ENCODE measurements around the gene CCDC33. TPM values are rescaled to one million over a fixed set of nuclear protein-coding genes. Genes with fewer than 3 reads are reported as not detected.
A peak's percentile ranks its signal among the peaks of the same experiment; 100 is the strongest.

The CCDC33 gene
- total and polyA plus RNA-seq, 2 donors, result 0.39 to 1.4 TPM

DNA sequence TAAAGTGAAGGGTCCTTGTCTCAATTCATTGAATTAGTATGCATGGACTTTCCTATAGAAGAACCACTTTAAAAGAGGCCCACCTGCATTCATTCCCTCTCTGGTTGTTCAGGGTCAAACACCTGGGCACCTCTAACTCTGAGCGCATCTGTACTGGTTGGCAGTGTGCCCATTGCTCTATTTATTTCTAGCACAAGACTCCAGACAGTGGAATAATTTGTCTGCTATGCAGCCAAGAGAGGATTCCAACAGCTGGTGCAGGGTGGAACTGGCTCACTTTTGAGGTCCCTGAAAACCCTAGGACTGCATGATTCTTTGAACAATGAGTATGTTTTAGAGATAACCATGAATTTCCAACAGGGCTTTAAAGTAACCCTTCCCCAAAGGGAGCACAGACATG, 57.9 kb downstream of the CCDC33 start:
- 96% methylated on average over 1 of the region's 1 CpG for WGBS
- Histone ChIP-seq H3K27me3 (ENCODE audit: control insufficient read depth in 2 of 2, insufficient read depth in 1 of 2, low read length in 1 of 2) (peaks cover 0 to 33% of the 10 kb centered on the region in 2 donors), H3K9me3 (ENCODE audit: control insufficient read depth in 2 of 2, insufficient read depth in 1 of 2, low read length in 1 of 2) (no peaks in the 10 kb centered on the region), H3K4me1 (ENCODE audit: control insufficient read depth in 2 of 2, insufficient read depth in 2 of 2, low read length in 2 of 2) (no peaks in the 10 kb centered on the region), H3K36me3 (ENCODE audit: control insufficient read depth in 2 of 2, insufficient read depth in 2 of 2, low read length in 1 of 2) (no peaks in the 10 kb centered on the region), H3K27ac (ENCODE audit: low read depth in 1 of 2, low read length in 1 of 2) (no peak overlapping the region), H3K4me3 (ENCODE audit: low read length in 2 of 2) (no peak overlapping the region)
- no peak for DNase-seq (ENCODE audit: low read depth in 6 of 9, low spot score in 9 of 9)

DNA sequence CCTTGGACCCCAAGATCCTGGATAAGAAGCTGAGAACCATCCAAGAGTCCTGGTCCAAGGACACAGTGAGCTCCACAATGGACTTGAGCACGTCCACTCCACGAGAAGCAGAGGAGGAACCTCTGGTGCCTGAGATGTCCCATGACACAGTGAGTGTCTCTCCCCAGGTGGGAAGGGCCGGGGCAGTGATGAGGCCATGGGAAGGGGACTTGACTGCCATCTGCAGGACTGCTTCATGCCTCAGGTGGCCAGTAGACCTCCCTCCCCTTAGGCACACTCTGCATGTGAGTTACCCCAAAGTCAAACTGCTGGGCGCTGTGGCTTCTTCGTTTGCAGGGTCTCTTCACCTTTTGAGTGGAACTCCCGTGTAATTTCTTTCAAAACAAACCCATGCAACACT, 59.7 kb downstream of the CCDC33 start:
- Histone ChIP-seq H3K27me3 (ENCODE audit: control insufficient read depth in 2 of 2, insufficient read depth in 1 of 2, low read length in 1 of 2) (peaks cover 0 to 49% of the 10 kb centered on the region in 2 donors), H3K4me1 (ENCODE audit: control insufficient read depth in 2 of 2, insufficient read depth in 2 of 2, low read length in 2 of 2) (no peaks in the 10 kb centered on the region), H3K27ac (ENCODE audit: low read depth in 1 of 2, low read length in 1 of 2) (no peak overlapping the region), H3K4me3 (ENCODE audit: low read length in 2 of 2) (no peak overlapping the region), H3K9me3 (ENCODE audit: control insufficient read depth in 2 of 2, insufficient read depth in 1 of 2, low read length in 1 of 2) (no peaks in the 10 kb centered on the region), H3K36me3 (ENCODE audit: control insufficient read depth in 2 of 2, insufficient read depth in 2 of 2, low read length in 1 of 2) (no peaks in the 10 kb centered on the region)
- no peak for DNase-seq (ENCODE audit: low read depth in 6 of 9, low spot score in 9 of 9)
- WGBS, result 71% methylated on average over 6 of the region's 6 CpGs

DNA sequence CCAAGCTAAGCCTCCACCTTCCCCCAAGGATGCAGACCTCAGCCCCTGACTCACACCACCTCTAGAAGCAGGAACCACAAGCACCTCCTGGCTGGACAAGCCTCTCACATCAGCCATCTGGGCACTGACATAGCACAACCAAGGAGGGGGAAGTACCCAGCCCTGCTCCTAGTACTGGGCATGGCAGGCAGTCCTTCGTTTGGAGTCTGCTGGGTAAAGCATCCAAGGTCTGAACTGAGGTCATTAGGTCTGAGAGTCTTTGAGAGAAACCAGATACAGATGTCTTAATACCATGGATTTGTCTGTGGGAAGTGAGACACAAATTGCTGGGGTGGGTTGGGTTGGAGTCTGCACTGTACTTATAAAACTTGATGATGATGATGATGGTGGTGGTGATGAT, 61.8 kb downstream of the CCDC33 start:
- Histone ChIP-seq H3K27ac (ENCODE audit: low read depth in 1 of 2, low read length in 1 of 2) (no peak overlapping the region), H3K9me3 (ENCODE audit: control insufficient read depth in 2 of 2, insufficient read depth in 1 of 2, low read length in 1 of 2) (no peaks in the 10 kb centered on the region), H3K4me3 (ENCODE audit: low read length in 2 of 2) (no peak overlapping the region), H3K4me1 (ENCODE audit: control insufficient read depth in 2 of 2, insufficient read depth in 2 of 2, low read length in 2 of 2) (no peaks in the 10 kb centered on the region), H3K36me3 (ENCODE audit: control insufficient read depth in 2 of 2, insufficient read depth in 2 of 2, low read length in 1 of 2) (no peaks in the 10 kb centered on the region), H3K27me3 (ENCODE audit: control insufficient read depth in 2 of 2, insufficient read depth in 1 of 2, low read length in 1 of 2) (peaks cover 0 to 53% of the 10 kb centered on the region in 2 donors)
- no peak for DNase-seq (ENCODE audit: low read depth in 6 of 9, low spot score in 9 of 9)
- WGBS, result 42% methylated on average over 1 of the region's 1 CpG

DNA sequence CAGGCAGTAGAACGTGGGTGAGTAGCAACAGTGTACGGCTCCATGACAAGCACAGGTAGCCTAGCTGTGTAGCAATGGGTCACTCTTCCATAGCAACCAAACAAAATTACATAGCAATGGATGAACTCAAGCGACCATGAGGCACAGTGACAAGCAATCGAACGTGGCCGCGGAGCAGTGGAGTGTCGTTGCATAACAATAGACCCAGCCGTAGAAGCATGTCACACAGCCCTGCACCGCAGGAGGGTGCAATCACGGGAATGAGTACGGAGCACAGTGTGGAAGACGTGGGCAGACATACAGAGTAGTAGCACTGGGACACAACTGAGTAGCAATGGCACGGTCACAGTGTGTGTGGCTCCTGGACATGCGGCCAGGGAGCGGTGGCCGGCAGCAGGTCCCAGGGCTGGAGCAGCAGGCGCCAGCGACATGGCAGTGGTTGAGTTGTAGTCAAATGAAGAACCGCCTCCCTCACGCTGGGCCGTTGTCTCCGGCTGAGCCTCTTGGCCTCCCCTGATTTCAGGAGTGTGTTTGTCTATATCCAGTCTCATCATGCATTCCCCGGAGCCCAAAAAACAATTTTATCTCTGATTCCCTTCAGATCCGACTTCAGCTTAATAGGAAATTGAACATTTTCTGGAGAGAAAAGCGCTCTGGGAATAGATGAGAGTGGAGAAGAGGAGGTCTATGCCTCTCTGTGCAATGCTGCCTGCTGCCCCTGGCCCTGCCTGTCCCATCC, 64.1 kb downstream of the CCDC33 start:
- Histone ChIP-seq H3K4me1 (ENCODE audit: control insufficient read depth in 2 of 2, insufficient read depth in 2 of 2, low read length in 2 of 2) (no peaks in the 10 kb centered on the region), H3K9me3 (ENCODE audit: control insufficient read depth in 2 of 2, insufficient read depth in 1 of 2, low read length in 1 of 2) (no peaks in the 10 kb centered on the region), H3K4me3 (ENCODE audit: low read length in 2 of 2) (no peak overlapping the region), H3K27me3 (ENCODE audit: control insufficient read depth in 2 of 2, insufficient read depth in 1 of 2, low read length in 1 of 2) (peaks cover 0 to 72% of the 10 kb centered on the region in 2 donors), H3K27ac (ENCODE audit: low read depth in 1 of 2, low read length in 1 of 2) (no peak overlapping the region), H3K36me3 (ENCODE audit: control insufficient read depth in 2 of 2, insufficient read depth in 2 of 2, low read length in 1 of 2) (no peaks in the 10 kb centered on the region)
- no peak for DNase-seq (ENCODE audit: low read depth in 6 of 9, low spot score in 9 of 9)
- WGBS, result 60% methylated on average over 26 of the region's 26 CpGs

DNA sequence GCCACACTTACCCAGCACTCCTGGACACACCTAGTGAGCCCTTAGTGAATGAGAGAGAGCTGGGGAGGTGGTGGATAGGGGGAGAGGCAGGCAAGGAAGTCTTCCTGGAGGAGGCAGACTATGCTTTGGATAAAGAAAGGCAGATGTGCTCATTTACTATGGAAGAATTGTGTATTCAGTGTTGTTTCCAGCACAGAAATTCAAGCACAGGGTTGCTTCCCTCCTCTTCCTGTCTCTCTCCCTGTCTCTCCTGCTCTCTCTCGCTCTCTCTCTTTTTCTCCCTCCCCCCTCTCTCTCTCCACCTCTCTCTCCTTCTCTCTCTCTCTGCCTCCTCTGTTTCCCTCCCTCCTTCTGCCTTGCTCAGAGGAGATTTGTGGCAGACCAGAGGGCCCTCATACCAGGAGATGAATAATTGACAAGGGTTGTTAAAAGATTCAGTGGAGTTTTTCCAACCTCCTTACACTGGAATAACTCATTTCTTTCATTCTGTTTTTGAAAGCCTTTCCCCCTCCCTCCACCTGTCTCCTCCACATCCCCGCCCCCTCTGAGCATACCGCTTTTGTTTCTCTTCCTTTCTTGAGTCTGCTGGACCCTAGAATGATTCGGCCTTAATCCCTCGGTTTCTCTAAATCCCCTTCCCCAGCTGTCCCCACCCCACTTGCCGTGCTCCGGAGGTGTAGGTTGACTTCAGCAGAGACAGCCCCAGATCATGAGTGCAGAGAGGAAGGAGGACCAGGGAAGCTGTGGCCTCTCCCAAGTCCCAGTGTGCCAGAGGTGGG, 65.6 kb downstream of the CCDC33 start:
- 59% methylated on average over 7 of the region's 7 CpGs for WGBS
- Histone ChIP-seq H3K27ac (ENCODE audit: low read depth in 1 of 2, low read length in 1 of 2) (no peak overlapping the region), H3K9me3 (ENCODE audit: control insufficient read depth in 2 of 2, insufficient read depth in 1 of 2, low read length in 1 of 2) (no peaks in the 10 kb centered on the region), H3K27me3 (ENCODE audit: control insufficient read depth in 2 of 2, insufficient read depth in 1 of 2, low read length in 1 of 2) (peaks cover 0 to 71% of the 10 kb centered on the region in 2 donors), H3K4me1 (ENCODE audit: control insufficient read depth in 2 of 2, insufficient read depth in 2 of 2, low read length in 2 of 2) (no peaks in the 10 kb centered on the region), H3K36me3 (ENCODE audit: control insufficient read depth in 2 of 2, insufficient read depth in 2 of 2, low read length in 1 of 2) (no peaks in the 10 kb centered on the region), H3K4me3 (ENCODE audit: low read length in 2 of 2) (no peak overlapping the region)
- DNase-seq (ENCODE audit: low read depth in 6 of 9, low spot score in 9 of 9), result no peak

DNA sequence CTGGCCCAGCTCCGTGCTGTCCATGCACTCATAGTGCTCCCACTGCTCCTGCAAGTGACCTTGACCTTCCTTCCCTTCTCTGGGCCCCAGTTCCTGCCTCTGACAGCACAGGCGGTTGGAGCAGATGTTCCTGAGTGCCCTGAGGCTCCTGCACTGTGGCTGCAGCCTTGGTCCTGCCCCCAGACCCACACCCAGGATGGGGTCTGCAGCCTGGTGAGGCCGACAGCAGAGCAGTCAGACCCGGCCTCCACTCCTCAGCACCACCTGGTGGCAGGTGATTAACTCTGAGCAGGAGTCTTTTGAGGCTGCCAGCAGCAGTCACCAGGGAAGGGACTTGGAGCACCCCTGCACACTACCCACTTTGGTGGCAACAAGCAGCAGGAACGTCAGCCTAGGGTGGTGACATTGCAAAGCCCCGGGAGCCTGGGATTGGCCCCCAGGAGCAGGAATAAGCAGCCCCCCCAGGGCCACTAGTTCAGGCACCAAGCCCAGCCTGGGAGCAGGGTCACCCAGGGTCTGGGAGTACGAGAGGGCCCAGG, 66.8 kb downstream of the CCDC33 start:
- peak in 2 of 9 donors; percentile 49 to 60 for DNase-seq (ENCODE audit: low read depth in 6 of 9, low spot score in 9 of 9)
- Histone ChIP-seq H3K9me3 (ENCODE audit: control insufficient read depth in 2 of 2, insufficient read depth in 1 of 2, low read length in 1 of 2) (no peaks in the 10 kb centered on the region), H3K27ac (ENCODE audit: low read depth in 1 of 2, low read length in 1 of 2) (no peak overlapping the region), H3K27me3 (ENCODE audit: control insufficient read depth in 2 of 2, insufficient read depth in 1 of 2, low read length in 1 of 2) (peaks cover 0 to 70% of the 10 kb centered on the region in 2 donors), H3K36me3 (ENCODE audit: control insufficient read depth in 2 of 2, insufficient read depth in 2 of 2, low read length in 1 of 2) (no peaks in the 10 kb centered on the region), H3K4me3 (ENCODE audit: low read length in 2 of 2) (no peak overlapping the region), H3K4me1 (ENCODE audit: control insufficient read depth in 2 of 2, insufficient read depth in 2 of 2, low read length in 2 of 2) (no peaks in the 10 kb centered on the region)
- WGBS, result 30% methylated on average over 7 of the region's 7 CpGs

DNA sequence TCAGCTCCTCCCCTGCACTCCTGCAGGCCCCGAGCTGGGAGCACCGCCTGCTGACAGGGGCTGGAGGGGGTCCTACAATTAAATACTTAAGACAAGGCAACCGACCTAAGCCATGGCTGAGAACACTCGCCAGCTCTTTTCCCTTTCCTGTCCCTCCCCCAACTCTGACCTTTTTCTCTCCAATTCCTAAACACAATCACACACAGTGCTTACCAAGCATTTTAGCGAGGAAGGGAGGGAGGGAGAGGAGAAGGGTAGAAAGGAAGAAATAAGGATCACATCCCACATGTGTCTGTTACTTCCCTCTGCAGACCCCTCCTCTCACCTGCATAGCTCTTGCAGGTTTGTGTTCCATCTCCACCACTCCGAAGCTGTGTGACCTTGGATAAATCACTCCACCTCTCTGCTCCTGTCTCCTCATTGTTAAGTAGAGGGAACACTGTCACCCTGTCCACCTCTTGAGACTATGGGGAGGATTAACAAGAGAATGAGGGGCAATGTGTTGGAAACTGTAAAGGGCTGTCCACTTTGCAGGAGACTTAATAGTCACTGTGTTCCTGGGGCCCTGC, 67.7 kb downstream of the CCDC33 start:
- Histone ChIP-seq H3K4me1 (ENCODE audit: control insufficient read depth in 2 of 2, insufficient read depth in 2 of 2, low read length in 2 of 2) (no peaks in the 10 kb centered on the region), H3K27me3 (ENCODE audit: control insufficient read depth in 2 of 2, insufficient read depth in 1 of 2, low read length in 1 of 2) (peaks cover 2 to 76% of the 10 kb centered on the region in 2 donors), H3K9me3 (ENCODE audit: control insufficient read depth in 2 of 2, insufficient read depth in 1 of 2, low read length in 1 of 2) (no peaks in the 10 kb centered on the region), H3K27ac (ENCODE audit: low read depth in 1 of 2, low read length in 1 of 2) (no peak overlapping the region), H3K36me3 (ENCODE audit: control insufficient read depth in 2 of 2, insufficient read depth in 2 of 2, low read length in 1 of 2) (no peaks in the 10 kb centered on the region), H3K4me3 (ENCODE audit: low read length in 2 of 2) (no peak overlapping the region)
- no peak for DNase-seq (ENCODE audit: low read depth in 6 of 9, low spot score in 9 of 9)
- WGBS, result 57% methylated on average over 6 of the region's 6 CpGs

DNA sequence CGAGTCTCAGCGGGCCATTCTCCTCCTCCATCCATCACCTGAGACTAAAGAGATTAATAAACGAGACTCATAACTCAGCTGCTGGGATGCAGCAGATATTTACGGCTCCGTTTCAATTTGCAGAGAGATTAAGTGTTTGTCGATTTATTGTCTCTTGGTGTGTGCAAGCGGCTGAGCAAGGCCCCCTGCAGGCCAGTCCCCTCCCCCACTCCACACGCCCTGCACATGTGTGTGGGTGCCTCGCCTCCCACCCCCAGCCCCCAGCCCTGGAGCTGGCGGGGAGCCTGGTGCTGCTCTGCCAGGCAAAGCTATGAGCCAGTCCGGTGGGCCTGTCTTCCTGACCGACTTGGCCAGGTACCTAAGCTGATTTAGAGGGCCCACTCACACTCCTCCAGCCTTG, 68.3 kb downstream of the CCDC33 start:
- 84% methylated on average over 12 of the region's 12 CpGs for WGBS
- no peaks in the 10 kb centered on the region for H3K9me3 ChIP-seq (ENCODE audit: control insufficient read depth in 2 of 2, insufficient read depth in 1 of 2, low read length in 1 of 2)
- no peaks in the 10 kb centered on the region for H3K36me3 ChIP-seq (ENCODE audit: control insufficient read depth in 2 of 2, insufficient read depth in 2 of 2, low read length in 1 of 2)
- H3K4me1 ChIP-seq (ENCODE audit: control insufficient read depth in 2 of 2, insufficient read depth in 2 of 2, low read length in 2 of 2), result no peaks in the 10 kb centered on the region
- no peak overlapping the region for H3K4me3 ChIP-seq (ENCODE audit: low read length in 2 of 2)
- no peak for DNase-seq (ENCODE audit: low read depth in 6 of 9, low spot score in 9 of 9)
- peaks cover 2 to 75% of the 10 kb centered on the region in 2 donors for H3K27me3 ChIP-seq (ENCODE audit: control insufficient read depth in 2 of 2, insufficient read depth in 1 of 2, low read length in 1 of 2)
- no peak overlapping the region for H3K27ac ChIP-seq (ENCODE audit: low read depth in 1 of 2, low read length in 1 of 2)

DNA sequence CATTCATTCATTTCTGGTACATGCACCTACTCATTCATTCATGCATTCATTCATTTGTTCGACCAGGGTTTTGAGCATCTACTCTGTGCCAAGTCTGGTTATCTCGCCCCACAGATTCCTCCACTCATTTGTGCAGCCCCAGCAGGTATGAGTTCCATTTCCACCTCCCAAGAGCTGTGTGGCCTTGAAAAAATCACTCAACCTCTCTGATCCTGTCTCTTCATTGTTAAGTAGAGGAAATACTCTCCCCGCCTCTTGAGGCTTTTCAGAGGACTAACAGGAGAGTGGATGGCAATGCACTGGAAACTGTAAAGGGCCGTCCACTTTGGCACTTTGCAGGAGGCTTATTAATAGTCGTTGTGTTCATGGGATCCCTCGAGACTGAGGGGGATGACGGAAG, 69.6 kb downstream of the CCDC33 start:
- Histone ChIP-seq H3K4me3 (ENCODE audit: low read length in 2 of 2) (no peak overlapping the region), H3K36me3 (ENCODE audit: control insufficient read depth in 2 of 2, insufficient read depth in 2 of 2, low read length in 1 of 2) (no peaks in the 10 kb centered on the region), H3K27me3 (ENCODE audit: control insufficient read depth in 2 of 2, insufficient read depth in 1 of 2, low read length in 1 of 2) (peaks cover 2 to 63% of the 10 kb centered on the region in 2 donors), H3K9me3 (ENCODE audit: control insufficient read depth in 2 of 2, insufficient read depth in 1 of 2, low read length in 1 of 2) (no peaks in the 10 kb centered on the region), H3K27ac (ENCODE audit: low read depth in 1 of 2, low read length in 1 of 2) (no peak overlapping the region), H3K4me1 (ENCODE audit: control insufficient read depth in 2 of 2, insufficient read depth in 2 of 2, low read length in 2 of 2) (no peaks in the 10 kb centered on the region)
- WGBS, result 95% methylated on average over 7 of the region's 7 CpGs
- DNase-seq (ENCODE audit: low read depth in 6 of 9, low spot score in 9 of 9), result no peak

Measured in thymus (tissue), 11 donors.